GM18868 (cell line): ENCODE data around the gene ENO4.

ENCODE experiments used
- ATAC-seq: cut with Tn5 transposase; IDR thresholded peaks from one replicate; pipeline ENCODE4 v1.9.1; 2021; ENCODE audit warnings: mild to moderate bottlenecking, moderate library complexity; ENCODE audit not compliant: unreplicated experiment

The ENO4 gene, protein sequence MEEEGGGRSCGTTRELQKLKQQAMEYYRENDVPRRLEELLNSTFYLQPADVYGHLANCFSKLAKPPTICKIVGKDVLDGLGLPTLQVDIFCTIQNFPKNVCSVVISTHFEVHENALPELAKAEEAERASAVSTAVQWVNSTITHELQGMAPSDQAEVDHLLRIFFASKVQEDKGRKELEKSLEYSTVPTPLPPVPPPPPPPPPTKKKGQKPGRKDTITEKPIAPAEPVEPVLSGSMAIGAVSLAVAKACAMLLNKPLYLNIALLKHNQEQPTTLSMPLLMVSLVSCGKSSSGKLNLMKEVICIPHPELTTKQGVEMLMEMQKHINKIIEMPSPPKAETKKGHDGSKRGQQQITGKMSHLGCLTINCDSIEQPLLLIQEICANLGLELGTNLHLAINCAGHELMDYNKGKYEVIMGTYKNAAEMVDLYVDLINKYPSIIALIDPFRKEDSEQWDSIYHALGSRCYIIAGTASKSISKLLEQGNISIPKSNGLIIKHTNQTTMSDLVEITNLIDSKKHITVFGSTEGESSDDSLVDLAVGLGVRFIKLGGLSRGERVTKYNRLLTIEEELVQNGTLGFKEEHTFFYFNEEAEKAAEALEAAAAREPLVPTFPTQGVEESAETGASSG

GRCh38 chr10:116849248-116850057 is at the start of gene ENO4:
Gene ENO4 (plus strand): TSS chr10:116849499. CDS start chr10:116849567, 68 bp downstream.
- ATAC-seq: peak; percentile 59

- ATAC-seq: no peak
These were observed 48.9 kb upstream of the ENO4 start for GRCh38 chr10:116800286-116800929.

GRCh38 chr10:116801658-116802057 is 47.6 kb upstream of the ENO4 start:
- no peak for ATAC-seq

- ATAC-seq: no peak
These were observed 46.8 kb upstream of the ENO4 start for GRCh38 chr10:116802474-116802873.

GRCh38 chr10:116802876-116803275 is 46.4 kb upstream of the ENO4 start:
- no peak for ATAC-seq

GRCh38 chr10:116803451-116804249 is 45.6 kb upstream of the ENO4 start:
- ATAC-seq: no peak

GRCh38 chr10:116808706-116809105 is 40.6 kb upstream of the ENO4 start:
- ATAC-seq: no peak

DNA sequence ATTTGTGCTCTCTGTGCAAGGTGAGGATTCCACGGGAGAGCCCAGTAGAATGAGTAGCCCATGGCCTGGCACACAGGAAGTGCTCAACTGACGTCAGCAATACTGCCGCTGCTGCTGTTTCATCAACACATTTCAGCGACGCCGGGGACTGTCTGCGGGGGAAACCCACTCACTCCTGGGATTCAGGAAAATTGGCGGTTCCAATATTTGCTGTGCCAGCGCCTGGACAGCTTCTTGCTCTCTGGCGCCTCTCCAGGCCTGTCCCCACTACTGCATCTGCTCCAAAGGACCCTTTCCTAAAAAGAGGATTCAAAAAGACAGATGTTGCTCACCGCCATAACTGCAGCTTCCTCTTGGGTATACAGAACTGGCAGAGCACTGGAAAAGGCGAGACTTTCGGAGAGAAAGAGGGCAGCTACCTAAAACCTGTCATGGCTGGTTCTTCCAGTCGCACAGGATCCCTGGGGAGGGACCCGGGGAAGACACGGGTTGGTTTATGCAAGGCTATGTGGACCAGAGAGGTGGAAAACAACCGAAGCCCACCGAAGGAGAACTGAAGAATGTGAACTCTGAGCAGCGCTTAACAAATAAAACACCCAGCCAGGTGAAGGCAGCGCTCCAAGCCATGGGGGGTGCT is 39.7 kb upstream of the ENO4 start:
- no peak for ATAC-seq

GRCh38 chr10:116810120-116810500 is 39.2 kb upstream of the ENO4 start:
- ATAC-seq: no peak

- ATAC-seq: no peak
These were observed 38.4 kb upstream of the ENO4 start for GRCh38 chr10:116810895-116811294.

- ATAC-seq: no peak
These were observed 37.6 kb upstream of the ENO4 start for GRCh38 chr10:116811691-116812090.

GRCh38 chr10:116815641-116816415 is 33.5 kb upstream of the ENO4 start:
- ATAC-seq: no peak

GRCh38 chr10:116817178-116817577 is 32.1 kb upstream of the ENO4 start:
- ATAC-seq: no peak

GRCh38 chr10:116817780-116818343 is 31.4 kb upstream of the ENO4 start:
- ATAC-seq: no peak

GRCh38 chr10:116819999-116820677 is 29.2 kb upstream of the ENO4 start:
- no peak for ATAC-seq

DNA sequence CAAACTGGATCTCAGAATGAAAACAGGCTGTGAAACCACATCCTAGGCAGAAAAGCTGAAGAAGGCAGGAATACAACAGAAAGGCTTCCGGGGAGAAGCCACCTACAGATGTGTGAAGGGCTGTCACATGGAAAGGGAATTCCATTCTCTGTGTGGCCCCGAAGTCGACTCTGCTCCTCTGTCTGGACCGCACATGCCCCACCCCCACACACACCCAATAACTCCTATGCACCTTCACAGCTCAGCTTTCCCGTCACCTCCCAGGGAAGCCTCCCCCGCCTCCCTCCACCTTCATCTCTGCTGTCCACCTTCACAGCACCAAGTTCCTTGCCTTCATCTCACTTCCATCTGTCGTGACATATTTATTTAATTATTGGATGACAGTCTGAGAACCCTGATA is 23.4 kb upstream of the ENO4 start:
- no peak for ATAC-seq

GRCh38 chr10:116826803-116827202 is 22.5 kb upstream of the ENO4 start:
- no peak for ATAC-seq

DNA sequence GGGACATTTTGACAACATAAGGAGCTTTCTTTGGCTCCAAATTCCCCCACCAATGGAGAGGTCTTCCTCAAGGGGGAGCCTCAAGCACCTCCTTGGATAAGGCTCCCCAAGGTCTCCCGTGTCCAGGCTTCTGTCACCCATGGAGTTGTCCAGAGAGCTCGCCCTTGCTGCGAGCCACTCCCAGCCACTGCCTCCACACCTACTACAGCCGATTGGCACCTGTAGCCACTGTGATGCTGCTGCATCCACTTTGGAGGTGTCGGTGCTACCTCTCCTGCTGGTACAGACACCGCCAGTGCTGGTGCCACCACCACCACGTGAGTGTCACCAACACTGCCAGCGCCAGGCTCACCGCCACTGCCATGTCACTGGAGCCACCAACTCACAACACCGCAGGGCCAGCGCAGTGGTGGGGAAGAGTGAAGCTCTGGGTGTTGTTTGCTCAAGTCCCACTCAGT is 22.1 kb upstream of the ENO4 start:
- ATAC-seq: no peak
